ENCODE results near the gene LRRC55. TPM values are rescaled to one million over a fixed set of nuclear protein-coding genes. Genes with fewer than 3 reads are reported as not detected.
"Not testable (repeated sequence)": the region's sequence is repeated elsewhere in the genome, so short reads cannot be mapped to it uniquely, and the experiment has no call there.

The LRRC55 gene
- total RNA-seq, 6 experiments from 2014 or later, result not detected

GRCh38 chr11:57167125-57167846 lies 14.5 kb upstream of the LRRC55 start:
- no peak overlapping the region for H3K27ac Mint-ChIP-seq
- H3K4me3 Mint-ChIP-seq, result no peak overlapping the region
- no peaks in the 10 kb centered on the region for H3K9me3 Mint-ChIP-seq
- DNase-seq, result no peak
- no peaks in the 10 kb centered on the region for H3K36me3 Mint-ChIP-seq (ENCODE audit: low read depth)
- no peaks in the 10 kb centered on the region for H3K4me1 Mint-ChIP-seq (ENCODE audit: low read depth)
- no peak for TF ChIP-seq CTCF (IDR thresholded peaks at IDR 0.05)
- peaks cover 18% of the 10 kb centered on the region; the same call in 1 of the 2 replicates for H3K27me3 Mint-ChIP-seq (ENCODE audit: insufficient read depth)

GRCh38 chr11:57169732-57170313 lies 11.9 kb upstream of the LRRC55 start:
- H3K27ac Mint-ChIP-seq; H3K9me3 Mint-ChIP-seq; H3K4me3 Mint-ChIP-seq; H3K36me3 Mint-ChIP-seq (ENCODE audit: low read depth); DNase-seq; H3K4me1 Mint-ChIP-seq (ENCODE audit: low read depth): not testable (repeated sequence)
- H3K27me3 Mint-ChIP-seq (ENCODE audit: insufficient read depth), result peaks cover 17% of the 10 kb centered on the region; the same call in 1 of the 2 replicates

GRCh38 chr11:57172031-57172430 lies 9.7 kb upstream of the LRRC55 start:
- no peak for TF ChIP-seq CTCF (IDR thresholded peaks at IDR 0.05)
- no peak for DNase-seq
- no peaks in the 10 kb centered on the region for H3K36me3 Mint-ChIP-seq (ENCODE audit: low read depth)
- no peaks in the 10 kb centered on the region for H3K9me3 Mint-ChIP-seq
- H3K27ac Mint-ChIP-seq, result no peak overlapping the region
- no peak overlapping the region for H3K4me3 Mint-ChIP-seq
- no peaks in the 10 kb centered on the region for H3K4me1 Mint-ChIP-seq (ENCODE audit: low read depth)
- peaks cover 10% of the 10 kb centered on the region; the same call in 1 of the 2 replicates for H3K27me3 Mint-ChIP-seq (ENCODE audit: insufficient read depth)

- no peak for DNase-seq
- Mint-ChIP-seq H3K27ac (no peak overlapping the region), H3K36me3 (ENCODE audit: low read depth) (no peaks in the 10 kb centered on the region), H3K27me3 (ENCODE audit: insufficient read depth) (peaks cover 11% of the 10 kb centered on the region; the same call in 1 of the 2 replicates), H3K9me3 (no peaks in the 10 kb centered on the region), H3K4me3 (no peak overlapping the region), H3K4me1 (ENCODE audit: low read depth) (no peaks in the 10 kb centered on the region)
- no peak for TF ChIP-seq CTCF (IDR thresholded peaks at IDR 0.05)
Observed at GRCh38 chr11:57174656-57175055, 7.1 kb upstream of the LRRC55 start.

- no peak for DNase-seq
- peaks cover 20% of the 10 kb centered on the region for H3K27me3 Mint-ChIP-seq (ENCODE audit: insufficient read depth)
- no peak for TF ChIP-seq CTCF (IDR thresholded peaks at IDR 0.05)
- no peaks in the 10 kb centered on the region for H3K9me3 Mint-ChIP-seq
- no peaks in the 10 kb centered on the region for H3K4me1 Mint-ChIP-seq (ENCODE audit: low read depth)
- H3K4me3 Mint-ChIP-seq, result no peak overlapping the region
- no peak overlapping the region for H3K27ac Mint-ChIP-seq
- no peaks in the 10 kb centered on the region for H3K36me3 Mint-ChIP-seq (ENCODE audit: low read depth)
Observed at GRCh38 chr11:57175478-57175877, 6.3 kb upstream of the LRRC55 start.

GRCh38 chr11:57178334-57178733 lies 3.4 kb upstream of the LRRC55 start:
- Mint-ChIP-seq H3K4me3 (no peak overlapping the region), H3K9me3 (no peaks in the 10 kb centered on the region), H3K4me1 (ENCODE audit: low read depth) (no peaks in the 10 kb centered on the region), H3K27me3 (ENCODE audit: insufficient read depth) (peaks cover 32% of the 10 kb centered on the region), H3K27ac (no peak overlapping the region), H3K36me3 (ENCODE audit: low read depth) (no peaks in the 10 kb centered on the region)
- no peak for DNase-seq
- no peak for TF ChIP-seq CTCF (IDR thresholded peaks at IDR 0.05)
